ENCODE data around the gene REEP1. TPM values are rescaled to one million over a fixed set of nuclear protein-coding genes. Genes with fewer than 3 reads are reported as not detected.

Gene REEP1
- total RNA-seq, 4 donors from 2014 or later, result 9.7 to 24.5 (median 13.4) TPM

DNA sequence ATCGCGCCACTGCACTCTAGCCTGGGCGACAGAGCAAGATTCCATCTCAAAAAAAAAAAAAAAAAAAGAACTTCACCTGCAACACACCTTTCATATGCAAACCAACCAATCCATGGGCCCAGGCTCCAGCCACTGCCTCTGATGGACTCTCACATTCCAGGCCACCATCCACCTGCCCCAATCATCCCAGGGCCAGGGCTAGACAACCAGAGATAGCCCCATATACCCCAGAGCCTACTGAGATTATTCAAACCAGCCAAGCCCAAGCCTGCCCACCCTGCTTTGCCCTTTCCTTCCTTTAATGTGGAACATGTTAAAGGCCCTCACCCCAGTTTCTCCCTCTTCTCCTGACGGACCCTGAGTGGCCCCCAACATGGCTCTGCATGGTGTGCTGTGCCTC lies 81.1 kb downstream of the REEP1 start:
- TF ChIP-seq POLR2A (IDR thresholded peaks at IDR 0.05), result no peak
- TF ChIP-seq, protein P1, sequence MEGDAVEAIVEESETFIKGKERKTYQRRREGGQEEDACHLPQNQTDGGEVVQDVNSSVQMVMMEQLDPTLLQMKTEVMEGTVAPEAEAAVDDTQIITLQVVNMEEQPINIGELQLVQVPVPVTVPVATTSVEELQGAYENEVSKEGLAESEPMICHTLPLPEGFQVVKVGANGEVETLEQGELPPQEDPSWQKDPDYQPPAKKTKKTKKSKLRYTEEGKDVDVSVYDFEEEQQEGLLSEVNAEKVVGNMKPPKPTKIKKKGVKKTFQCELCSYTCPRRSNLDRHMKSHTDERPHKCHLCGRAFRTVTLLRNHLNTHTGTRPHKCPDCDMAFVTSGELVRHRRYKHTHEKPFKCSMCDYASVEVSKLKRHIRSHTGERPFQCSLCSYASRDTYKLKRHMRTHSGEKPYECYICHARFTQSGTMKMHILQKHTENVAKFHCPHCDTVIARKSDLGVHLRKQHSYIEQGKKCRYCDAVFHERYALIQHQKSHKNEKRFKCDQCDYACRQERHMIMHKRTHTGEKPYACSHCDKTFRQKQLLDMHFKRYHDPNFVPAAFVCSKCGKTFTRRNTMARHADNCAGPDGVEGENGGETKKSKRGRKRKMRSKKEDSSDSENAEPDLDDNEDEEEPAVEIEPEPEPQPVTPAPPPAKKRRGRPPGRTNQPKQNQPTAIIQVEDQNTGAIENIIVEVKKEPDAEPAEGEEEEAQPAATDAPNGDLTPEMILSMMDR (IDR thresholded peaks at IDR 0.05), result no peak
- intact Hi-C loops (cut with DNase I; ENCODE audit: low total_unique reads), result no loop called here
- no peak for DNase-seq
- Histone ChIP-seq H3K27ac (no peak overlapping the region), H3K4me1 (no peaks in the 10 kb centered on the region), H3K9me3 (no peaks in the 10 kb centered on the region), H3K4me3 (no peak overlapping the region), H3K36me3 (no peaks in the 10 kb centered on the region), H3K27me3 (no peaks in the 10 kb centered on the region)

DNA sequence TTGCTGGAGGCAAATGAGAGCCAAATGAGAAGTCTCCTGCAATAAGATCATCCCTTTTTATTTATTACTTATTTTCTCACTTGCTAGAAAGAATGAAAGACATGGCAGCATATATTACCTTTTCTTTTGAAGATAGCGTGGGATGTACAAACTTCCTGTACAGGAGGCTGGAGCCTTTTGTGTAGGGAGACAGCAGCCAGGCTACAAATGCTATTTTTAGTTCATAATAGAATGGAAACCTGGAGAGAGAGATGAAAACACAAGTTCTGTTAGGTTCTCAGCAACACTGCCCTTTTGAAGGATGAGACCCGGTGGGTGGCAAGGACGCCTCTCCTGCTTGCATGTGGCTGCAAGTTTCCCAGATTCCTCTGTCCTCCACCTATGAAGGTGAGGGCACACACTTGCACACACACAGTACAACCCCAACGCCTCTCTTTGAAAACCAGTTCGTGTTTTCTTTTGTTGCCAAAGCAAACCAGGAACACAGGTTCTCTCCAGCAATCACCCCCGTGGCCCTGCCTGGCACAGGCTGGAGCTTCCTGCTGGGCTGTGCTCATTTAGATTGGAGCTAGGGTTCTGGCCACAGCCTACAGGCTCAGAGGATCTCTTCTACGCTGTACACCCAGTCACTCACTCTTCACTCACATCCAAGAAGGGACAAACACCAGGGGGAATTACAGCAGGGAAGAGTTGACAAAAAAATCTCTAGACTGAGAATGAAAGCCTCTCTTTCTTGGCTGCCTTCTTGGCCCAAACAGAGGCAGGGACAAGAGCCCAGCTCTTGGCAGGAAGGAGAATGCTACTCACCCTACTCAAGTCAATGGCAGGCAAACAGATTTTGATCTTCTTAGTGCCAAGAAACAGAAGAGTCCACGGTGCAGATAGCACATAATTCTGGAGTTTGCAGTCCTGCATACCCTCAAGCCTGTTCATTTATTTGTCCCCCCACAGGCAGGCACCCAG lies 82.6 kb downstream of the REEP1 start:
- intact Hi-C loops (cut with DNase I; ENCODE audit: low total_unique reads), result no loop called here
- H3K36me3 ChIP-seq, result no peaks in the 10 kb centered on the region
- peaks cover 0 to 3% of the 10 kb centered on the region in 2 donors for H3K4me1 ChIP-seq
- DNase-seq, result no peak
- H3K4me3 ChIP-seq, result no peak overlapping the region
- peak overlapping the region; percentile 48 to 62 for H3K27ac ChIP-seq
- no peaks in the 10 kb centered on the region for H3K9me3 ChIP-seq
- no peak for TF ChIP-seq POLR2A (IDR thresholded peaks at IDR 0.05)
- TF ChIP-seq, protein P1 (IDR thresholded peaks at IDR 0.05), result no peak
- no peaks in the 10 kb centered on the region for H3K27me3 ChIP-seq

DNA sequence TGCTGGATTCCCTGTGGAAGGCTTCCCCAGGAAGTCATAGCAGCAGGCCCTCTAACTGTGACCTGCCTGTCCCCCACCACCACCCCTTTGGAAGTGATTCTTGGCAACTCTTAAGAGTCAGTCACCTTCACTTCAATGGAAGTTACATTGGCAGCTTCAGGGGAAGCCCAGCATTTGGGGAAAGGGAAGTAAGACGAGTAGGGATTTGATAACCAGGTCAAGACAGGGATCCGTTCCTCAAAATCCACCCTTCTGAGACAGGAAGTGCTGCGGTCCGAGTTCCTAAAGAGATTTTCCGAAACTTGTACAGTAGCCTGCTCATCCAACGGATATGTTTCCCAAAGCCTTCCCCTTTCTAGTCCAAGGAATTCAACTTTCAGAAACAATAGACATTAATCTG lies 84.0 kb downstream of the REEP1 start:
- intact Hi-C loops (cut with DNase I; ENCODE audit: low total_unique reads), result no loop called here
- no peaks in the 10 kb centered on the region for H3K27me3 ChIP-seq
- no peak overlapping the region for H3K27ac ChIP-seq
- no peak for DNase-seq
- H3K4me1 ChIP-seq, result peaks cover 0 to 12% of the 10 kb centered on the region in 2 donors
- no peak overlapping the region for H3K4me3 ChIP-seq
- TF ChIP-seq POLR2A (IDR thresholded peaks at IDR 0.05), result no peak
- TF ChIP-seq, protein P1 (IDR thresholded peaks at IDR 0.05), result no peak
- no peaks in the 10 kb centered on the region for H3K9me3 ChIP-seq
- no peaks in the 10 kb centered on the region for H3K36me3 ChIP-seq

DNA sequence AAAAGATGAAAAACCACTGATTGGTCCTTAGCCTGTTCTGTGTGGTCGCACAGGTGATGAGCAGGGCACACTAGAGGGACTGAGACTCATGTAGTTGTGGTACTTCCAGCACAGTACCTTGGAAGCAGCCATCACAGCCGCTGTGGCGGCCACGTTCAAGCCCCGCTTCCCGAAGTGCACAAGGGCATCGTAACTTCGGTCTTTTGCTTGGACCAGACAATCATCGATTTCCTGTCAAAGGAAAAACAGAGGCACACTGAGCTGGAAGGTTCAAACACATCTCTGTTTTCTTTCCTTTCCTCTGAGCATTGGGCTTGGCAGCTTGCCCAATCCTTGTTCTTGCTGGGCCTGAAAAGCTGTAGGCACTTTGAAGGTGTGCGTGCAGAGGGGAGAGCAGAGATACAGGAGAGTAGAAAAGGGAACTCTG lies 85.6 kb downstream of the REEP1 start:
- TF ChIP-seq POLR2A (IDR thresholded peaks at IDR 0.05), result no peak
- TF ChIP-seq, protein P1 (IDR thresholded peaks at IDR 0.05), result no peak
- DNase-seq, result no peak

More for the DNA sequence above, 85.6 kb downstream of the REEP1 start:
- intact Hi-C loops (cut with DNase I; ENCODE audit: low total_unique reads), result no loop called here
- H3K27ac ChIP-seq, result peak overlapping the region in 1 of 2 donors; percentile 84
- peaks cover 0 to 12% of the 10 kb centered on the region in 2 donors for H3K4me1 ChIP-seq
- H3K36me3 ChIP-seq, result no peaks in the 10 kb centered on the region
- no peaks in the 10 kb centered on the region for H3K9me3 ChIP-seq
- no peaks in the 10 kb centered on the region for H3K27me3 ChIP-seq
- H3K4me3 ChIP-seq, result no peak overlapping the region

Data from uterus (tissue), 4 donors.